Fibroblast of lung (primary cell): ENCODE measurements around the gene DRD4. TPM values are rescaled to one million over a fixed set of nuclear protein-coding genes. Genes with fewer than 3 reads are reported as not detected.

ENCODE experiments used
- DNase-seq, 2 donors: peaks; one replicate each; pipeline versions ENCODE4 v3.0.0 to v3.0.0-alpha.2; 2010; ENCODE audit warnings: low read depth in 2 of 2
- H2AFZ ChIP-seq: 2 replicates; pipeline ENCODE4 v1.5.1; 2012; ENCODE audit warnings: low read length, control low read depth, inconsistent platforms
- H3K27ac ChIP-seq: 2 replicates; pipeline ENCODE4 v1.5.1; 2011; ENCODE audit warnings: low read length, control low read depth; ENCODE audit not compliant: insufficient read depth
- H3K27me3 ChIP-seq: 2 replicates; pipeline ENCODE4 v1.5.1; 2011; ENCODE audit warnings: mild to moderate bottlenecking, low read length; ENCODE audit not compliant: control insufficient read depth, insufficient read depth
- H3K36me3 ChIP-seq: 2 replicates; pipeline ENCODE4 v1.5.1; 2011; ENCODE audit warnings: low read length; ENCODE audit not compliant: control insufficient read depth, insufficient read depth
- H3K4me1 ChIP-seq: 2 replicates; pipeline ENCODE4 v1.5.1; 2011; ENCODE audit warnings: low read length; ENCODE audit not compliant: control insufficient read depth, insufficient read depth; ENCODE audit errors: extremely low read depth
- H3K4me2 ChIP-seq: 2 replicates; pipeline ENCODE4 v1.5.1; 2011; ENCODE audit warnings: low read length, control low read depth; ENCODE audit not compliant: insufficient read depth; ENCODE audit errors: extremely low read depth
- H3K4me3 ChIP-seq, 4 experiments: fragments of 200-600 bp in 1 of 4; sonication (generic) in 1 of 4; replicated peaks in 1 of 4; 2 replicates each; pipeline ENCODE4 v1.5.1; 2011 to 2016; ENCODE audit warnings: low read length in 4 of 4, low read depth in 3 of 4, mild to moderate bottlenecking in 3 of 4, control low read depth in 2 of 4, inconsistent platforms in 1 of 4, mixed read lengths in 1 of 4; ENCODE audit not compliant: insufficient read depth in 1 of 4; ENCODE audit errors: control extremely low read depth in 1 of 4
- H3K79me2 ChIP-seq: 2 replicates; pipeline ENCODE4 v1.5.1; 2012; ENCODE audit warnings: mild to moderate bottlenecking, low read length, inconsistent platforms; ENCODE audit not compliant: control insufficient read depth, insufficient read depth
- H3K9ac ChIP-seq: 2 replicates; pipeline ENCODE4 v1.5.1; 2011; ENCODE audit warnings: mild to moderate bottlenecking, low read length, control low read depth; ENCODE audit not compliant: insufficient read depth
- H3K9me3 ChIP-seq: 2 replicates; pipeline ENCODE4 v1.5.1; 2012; ENCODE audit warnings: low read depth, low read length; ENCODE audit not compliant: control insufficient read depth, insufficient read depth
- H4K20me1 ChIP-seq: 2 replicates; pipeline ENCODE4 v1.5.1; 2011; ENCODE audit warnings: low read length; ENCODE audit not compliant: control insufficient read depth, insufficient read depth; ENCODE audit errors: extremely low read depth
- EZH2 ChIP-seq: IDR thresholded peaks from 2 replicates; pipeline ENCODE4 v1.5.1; 2012; ENCODE audit warnings: low read length, control low read depth, mild to moderate bottlenecking; ENCODE audit errors: missing control alignments
- polyA plus RNA-seq, 2 donors: library from polyadenylated mRNA; depleted of rRNA in 1 of 2; stranded (reverse) in 1 of 2; unstranded in 1 of 2; fragments of >200 nt; gene quantifications; 2 replicates each; pipeline ENCODE4 v1.2.1, GENCODE V29; 2011 to 2012; ENCODE audit warnings: missing spikeins in 1 of 2
- total RNA-seq: library from RNA; depleted of rRNA; stranded (reverse); fragments of >200 nt; gene quantifications from 2 replicates; pipeline ENCODE4 v1.2.1, GENCODE V29; 2014
- TF ChIP-seq, protein P1 (sequence below), 2 donors: IDR thresholded peaks in 1 of 2; conservative IDR thresholded peaks in 1 of 2; 1 replicate in 1 of 2; 2 replicates in 1 of 2; pipeline ENCODE4 v1.5.1; 2011 to 2012; ENCODE audit warnings: low read length in 2 of 2, control low read depth in 1 of 2, inconsistent platforms in 1 of 2, low read depth in 1 of 2, mild to moderate bottlenecking in 1 of 2

The DRD4 gene
- total and polyA plus RNA-seq, 2 donors (not counting 1 experiment from before 2014, with no cell fraction given), result 0.17 TPM; not detected in 1

DNA sequence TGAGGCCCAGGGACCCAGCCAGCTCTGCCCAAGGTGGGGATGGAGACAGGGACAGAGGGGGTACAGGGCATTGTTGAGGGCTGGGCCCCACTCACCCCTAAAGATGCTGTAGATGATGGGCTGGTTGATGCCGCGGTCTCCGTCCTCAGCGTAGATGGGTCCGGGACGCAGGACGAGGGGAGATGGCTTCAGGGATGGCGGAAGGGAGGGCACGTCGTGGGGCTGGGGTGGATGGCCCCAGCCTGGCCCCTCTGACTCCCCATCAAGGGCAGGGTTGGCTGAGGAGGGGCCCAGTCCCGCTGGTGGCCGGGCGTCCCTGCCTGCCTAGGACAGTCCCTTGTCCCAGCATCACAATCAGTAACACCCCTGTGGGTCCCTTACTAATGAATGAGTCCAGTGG, 16.9 kb upstream of the DRD4 start:
- Histone ChIP-seq H4K20me1 (no peaks in the 10 kb centered on the region), H3K27me3 (no peaks in the 10 kb centered on the region), H3K4me3 (no peak overlapping the region), H2AFZ (no peak overlapping the region), H3K36me3 (peaks cover 7% of the 10 kb centered on the region), H3K9me3 (no peaks in the 10 kb centered on the region), H3K4me2 (no peak overlapping the region), H3K27ac (no peak overlapping the region), H3K79me2 (no peaks in the 10 kb centered on the region), H3K9ac (no peak overlapping the region), H3K4me1 (no peaks in the 10 kb centered on the region)
- TF ChIP-seq EZH2, result no peak
- TF ChIP-seq, protein P1, sequence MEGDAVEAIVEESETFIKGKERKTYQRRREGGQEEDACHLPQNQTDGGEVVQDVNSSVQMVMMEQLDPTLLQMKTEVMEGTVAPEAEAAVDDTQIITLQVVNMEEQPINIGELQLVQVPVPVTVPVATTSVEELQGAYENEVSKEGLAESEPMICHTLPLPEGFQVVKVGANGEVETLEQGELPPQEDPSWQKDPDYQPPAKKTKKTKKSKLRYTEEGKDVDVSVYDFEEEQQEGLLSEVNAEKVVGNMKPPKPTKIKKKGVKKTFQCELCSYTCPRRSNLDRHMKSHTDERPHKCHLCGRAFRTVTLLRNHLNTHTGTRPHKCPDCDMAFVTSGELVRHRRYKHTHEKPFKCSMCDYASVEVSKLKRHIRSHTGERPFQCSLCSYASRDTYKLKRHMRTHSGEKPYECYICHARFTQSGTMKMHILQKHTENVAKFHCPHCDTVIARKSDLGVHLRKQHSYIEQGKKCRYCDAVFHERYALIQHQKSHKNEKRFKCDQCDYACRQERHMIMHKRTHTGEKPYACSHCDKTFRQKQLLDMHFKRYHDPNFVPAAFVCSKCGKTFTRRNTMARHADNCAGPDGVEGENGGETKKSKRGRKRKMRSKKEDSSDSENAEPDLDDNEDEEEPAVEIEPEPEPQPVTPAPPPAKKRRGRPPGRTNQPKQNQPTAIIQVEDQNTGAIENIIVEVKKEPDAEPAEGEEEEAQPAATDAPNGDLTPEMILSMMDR (conservative IDR thresholded peaks at IDR 0.05 in 1 of 2, IDR thresholded peaks at IDR 0.05 in 1 of 2; ENCODE audit: low read depth in 1 of 2, low read length in 2 of 2), result no peak
- no peak for DNase-seq

DNA sequence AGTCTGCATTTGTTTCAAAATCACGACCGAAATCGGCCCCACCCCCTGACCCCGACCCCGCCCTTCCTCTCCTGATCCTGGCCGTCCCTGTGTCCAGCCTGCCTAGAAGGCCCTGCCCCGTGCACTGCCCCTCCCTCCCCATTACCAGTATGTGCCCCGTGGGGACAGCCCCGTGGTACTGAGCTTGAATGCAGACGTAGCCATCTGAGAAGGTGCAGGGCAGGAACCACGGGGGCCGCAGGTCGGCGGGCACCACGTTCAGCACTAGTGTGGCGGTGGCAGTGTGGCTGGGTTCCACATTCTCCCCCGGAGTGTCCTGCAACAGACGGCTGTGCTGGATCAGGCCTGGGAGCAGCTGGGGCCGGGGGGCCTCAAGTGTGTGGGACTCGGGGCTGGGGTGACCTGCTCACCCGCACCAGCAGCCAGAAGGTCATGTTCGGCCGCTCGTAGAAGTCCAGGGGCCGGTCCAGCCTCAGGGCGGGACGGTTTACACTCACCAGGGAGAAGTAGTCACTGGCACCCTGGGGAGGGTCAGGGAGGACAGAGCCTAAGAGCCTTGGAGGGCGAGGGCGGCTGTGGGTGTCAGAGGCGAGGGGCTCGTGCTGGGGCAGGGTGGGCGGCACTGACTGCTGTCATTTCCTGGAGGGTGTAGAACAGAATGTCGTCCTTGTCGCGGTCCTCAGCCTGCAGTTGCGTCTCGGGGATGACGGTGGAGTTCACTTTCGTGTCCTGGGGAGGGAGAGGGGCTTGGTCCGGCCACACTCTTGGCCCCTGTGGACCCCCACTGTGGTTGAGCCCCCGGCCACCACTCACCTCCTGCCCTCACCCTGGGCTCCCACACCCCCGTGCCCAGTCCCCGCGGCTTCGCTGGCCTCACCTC, 15.9 kb upstream of the DRD4 start:
- Histone ChIP-seq H3K4me1 (no peaks in the 10 kb centered on the region), H4K20me1 (no peaks in the 10 kb centered on the region), H2AFZ (no peak overlapping the region), H3K9me3 (no peaks in the 10 kb centered on the region), H3K4me2 (no peak overlapping the region), H3K27me3 (no peaks in the 10 kb centered on the region), H3K9ac (no peak overlapping the region), H3K4me3 (no peak overlapping the region), H3K79me2 (no peaks in the 10 kb centered on the region), H3K36me3 (peaks cover 7% of the 10 kb centered on the region), H3K27ac (no peak overlapping the region)
- TF ChIP-seq, protein P1 (conservative IDR thresholded peaks at IDR 0.05 in 1 of 2, IDR thresholded peaks at IDR 0.05 in 1 of 2; ENCODE audit: low read depth in 1 of 2, low read length in 2 of 2), result no peak
- TF ChIP-seq EZH2, result no peak
- DNase-seq, result no peak

DNA sequence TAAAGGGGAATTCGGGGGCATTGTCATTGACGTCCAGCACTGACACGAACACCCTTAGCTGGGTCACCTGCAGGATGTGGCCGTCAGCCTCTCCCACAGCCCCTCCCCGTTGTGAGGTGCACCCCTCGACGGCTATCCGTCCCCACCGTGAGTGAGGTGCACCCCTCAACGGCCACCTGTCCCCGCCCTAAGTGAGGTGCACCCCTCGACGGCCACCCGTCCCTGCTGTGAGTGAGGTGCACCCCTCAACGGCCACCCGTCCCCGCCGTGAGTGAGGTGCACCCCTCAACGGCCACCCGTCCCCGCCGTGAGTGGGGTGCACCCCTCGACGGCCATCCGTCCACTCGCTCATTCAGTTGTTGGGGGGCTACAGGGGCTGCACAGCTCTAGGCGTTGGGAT, 15.2 kb upstream of the DRD4 start:
- no peaks in the 10 kb centered on the region for H3K9me3 ChIP-seq
- TF ChIP-seq, protein P1 (conservative IDR thresholded peaks at IDR 0.05 in 1 of 2, IDR thresholded peaks at IDR 0.05 in 1 of 2; ENCODE audit: low read depth in 1 of 2, low read length in 2 of 2), result no peak
- TF ChIP-seq EZH2, result no peak
- H3K4me2 ChIP-seq, result no peak overlapping the region
- H3K27me3 ChIP-seq, result no peaks in the 10 kb centered on the region
- no peak overlapping the region for H3K4me3 ChIP-seq
- no peaks in the 10 kb centered on the region for H3K4me1 ChIP-seq
- DNase-seq, result no peak
- H2AFZ ChIP-seq, result no peak overlapping the region
- H3K9ac ChIP-seq, result no peak overlapping the region
- H4K20me1 ChIP-seq, result no peaks in the 10 kb centered on the region
- no peaks in the 10 kb centered on the region for H3K79me2 ChIP-seq
- H3K27ac ChIP-seq, result no peak overlapping the region
- peaks cover 4% of the 10 kb centered on the region for H3K36me3 ChIP-seq
